Measurements from ENCODE around the gene UMODL1.
A peak's percentile ranks its signal among the peaks of the same experiment; 100 is the strongest.

The UMODL1 gene

DNA sequence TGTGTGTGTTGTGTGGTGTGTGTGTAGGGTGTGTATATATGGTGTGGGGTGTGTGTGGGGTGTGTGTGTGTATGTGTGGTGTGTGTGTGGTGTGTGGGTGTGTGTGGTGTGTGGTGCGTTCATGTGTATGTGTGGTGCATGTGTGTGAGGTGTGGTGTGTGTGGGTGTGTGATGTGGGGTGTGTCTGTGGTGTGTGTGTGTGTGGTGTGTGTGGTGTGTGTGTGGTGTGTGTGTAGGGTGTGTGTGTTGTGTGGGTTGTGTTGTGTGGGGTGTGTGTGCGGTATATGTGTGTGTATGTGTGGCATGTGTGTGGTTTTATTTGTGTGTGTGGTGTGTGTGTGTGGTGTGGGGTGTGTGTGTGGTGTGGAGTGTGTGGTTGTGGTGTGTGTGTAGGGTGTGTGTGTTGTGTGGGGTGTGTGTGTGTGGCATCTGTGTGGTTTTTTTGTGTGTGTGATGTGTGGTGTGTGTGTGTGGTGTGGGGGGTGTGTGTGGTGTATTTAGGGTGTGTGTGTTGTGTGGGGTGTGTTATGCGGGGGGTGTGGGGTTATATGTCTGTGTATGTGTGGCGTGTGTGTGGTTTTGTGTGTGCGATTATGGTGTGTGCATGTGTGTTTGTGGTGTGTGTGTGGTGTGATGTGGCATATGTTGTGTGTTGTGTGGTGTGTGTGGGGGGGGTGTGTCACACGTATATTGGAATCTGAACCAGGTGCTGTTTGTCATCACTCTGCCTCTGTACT, 43.9 kb upstream of the UMODL1 start:
- H3K27ac ChIP-seq (replicated peaks) = no peak overlapping the region
- H3K27me3 ChIP-seq (ENCODE audit: insufficient read depth, poor library complexity, severe bottlenecking) = no peaks in the 10 kb centered on the region
- DNase-seq (ENCODE audit: low read depth in 1 of 2, low spot score in 1 of 2) = no peak
- TF ChIP-seq GABPA (IDR thresholded peaks at IDR 0.05; ENCODE audit: low read depth) (no peak), SPI1 (IDR thresholded peaks at IDR 0.05; ENCODE audit: borderline replicate concordance, low read depth) (no peak), POLR2AphosphoS5 (IDR thresholded peaks at IDR 0.05; ENCODE audit: low read depth) (no peak)
- TF ChIP-seq, protein P1, sequence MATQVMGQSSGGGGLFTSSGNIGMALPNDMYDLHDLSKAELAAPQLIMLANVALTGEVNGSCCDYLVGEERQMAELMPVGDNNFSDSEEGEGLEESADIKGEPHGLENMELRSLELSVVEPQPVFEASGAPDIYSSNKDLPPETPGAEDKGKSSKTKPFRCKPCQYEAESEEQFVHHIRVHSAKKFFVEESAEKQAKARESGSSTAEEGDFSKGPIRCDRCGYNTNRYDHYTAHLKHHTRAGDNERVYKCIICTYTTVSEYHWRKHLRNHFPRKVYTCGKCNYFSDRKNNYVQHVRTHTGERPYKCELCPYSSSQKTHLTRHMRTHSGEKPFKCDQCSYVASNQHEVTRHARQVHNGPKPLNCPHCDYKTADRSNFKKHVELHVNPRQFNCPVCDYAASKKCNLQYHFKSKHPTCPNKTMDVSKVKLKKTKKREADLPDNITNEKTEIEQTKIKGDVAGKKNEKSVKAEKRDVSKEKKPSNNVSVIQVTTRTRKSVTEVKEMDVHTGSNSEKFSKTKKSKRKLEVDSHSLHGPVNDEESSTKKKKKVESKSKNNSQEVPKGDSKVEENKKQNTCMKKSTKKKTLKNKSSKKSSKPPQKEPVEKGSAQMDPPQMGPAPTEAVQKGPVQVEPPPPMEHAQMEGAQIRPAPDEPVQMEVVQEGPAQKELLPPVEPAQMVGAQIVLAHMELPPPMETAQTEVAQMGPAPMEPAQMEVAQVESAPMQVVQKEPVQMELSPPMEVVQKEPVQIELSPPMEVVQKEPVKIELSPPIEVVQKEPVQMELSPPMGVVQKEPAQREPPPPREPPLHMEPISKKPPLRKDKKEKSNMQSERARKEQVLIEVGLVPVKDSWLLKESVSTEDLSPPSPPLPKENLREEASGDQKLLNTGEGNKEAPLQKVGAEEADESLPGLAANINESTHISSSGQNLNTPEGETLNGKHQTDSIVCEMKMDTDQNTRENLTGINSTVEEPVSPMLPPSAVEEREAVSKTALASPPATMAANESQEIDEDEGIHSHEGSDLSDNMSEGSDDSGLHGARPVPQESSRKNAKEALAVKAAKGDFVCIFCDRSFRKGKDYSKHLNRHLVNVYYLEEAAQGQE (IDR thresholded peaks at IDR 0.05; ENCODE audit: insufficient replicate concordance, low read depth) = no peak
- TF ChIP-seq, protein P2, sequence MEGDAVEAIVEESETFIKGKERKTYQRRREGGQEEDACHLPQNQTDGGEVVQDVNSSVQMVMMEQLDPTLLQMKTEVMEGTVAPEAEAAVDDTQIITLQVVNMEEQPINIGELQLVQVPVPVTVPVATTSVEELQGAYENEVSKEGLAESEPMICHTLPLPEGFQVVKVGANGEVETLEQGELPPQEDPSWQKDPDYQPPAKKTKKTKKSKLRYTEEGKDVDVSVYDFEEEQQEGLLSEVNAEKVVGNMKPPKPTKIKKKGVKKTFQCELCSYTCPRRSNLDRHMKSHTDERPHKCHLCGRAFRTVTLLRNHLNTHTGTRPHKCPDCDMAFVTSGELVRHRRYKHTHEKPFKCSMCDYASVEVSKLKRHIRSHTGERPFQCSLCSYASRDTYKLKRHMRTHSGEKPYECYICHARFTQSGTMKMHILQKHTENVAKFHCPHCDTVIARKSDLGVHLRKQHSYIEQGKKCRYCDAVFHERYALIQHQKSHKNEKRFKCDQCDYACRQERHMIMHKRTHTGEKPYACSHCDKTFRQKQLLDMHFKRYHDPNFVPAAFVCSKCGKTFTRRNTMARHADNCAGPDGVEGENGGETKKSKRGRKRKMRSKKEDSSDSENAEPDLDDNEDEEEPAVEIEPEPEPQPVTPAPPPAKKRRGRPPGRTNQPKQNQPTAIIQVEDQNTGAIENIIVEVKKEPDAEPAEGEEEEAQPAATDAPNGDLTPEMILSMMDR (IDR thresholded peaks at IDR 0.05; ENCODE audit: insufficient read depth, low read length) = no peak
- H3K4me3 ChIP-seq (replicated peaks; ENCODE audit: insufficient read depth, low read length) = no peak overlapping the region

DNA sequence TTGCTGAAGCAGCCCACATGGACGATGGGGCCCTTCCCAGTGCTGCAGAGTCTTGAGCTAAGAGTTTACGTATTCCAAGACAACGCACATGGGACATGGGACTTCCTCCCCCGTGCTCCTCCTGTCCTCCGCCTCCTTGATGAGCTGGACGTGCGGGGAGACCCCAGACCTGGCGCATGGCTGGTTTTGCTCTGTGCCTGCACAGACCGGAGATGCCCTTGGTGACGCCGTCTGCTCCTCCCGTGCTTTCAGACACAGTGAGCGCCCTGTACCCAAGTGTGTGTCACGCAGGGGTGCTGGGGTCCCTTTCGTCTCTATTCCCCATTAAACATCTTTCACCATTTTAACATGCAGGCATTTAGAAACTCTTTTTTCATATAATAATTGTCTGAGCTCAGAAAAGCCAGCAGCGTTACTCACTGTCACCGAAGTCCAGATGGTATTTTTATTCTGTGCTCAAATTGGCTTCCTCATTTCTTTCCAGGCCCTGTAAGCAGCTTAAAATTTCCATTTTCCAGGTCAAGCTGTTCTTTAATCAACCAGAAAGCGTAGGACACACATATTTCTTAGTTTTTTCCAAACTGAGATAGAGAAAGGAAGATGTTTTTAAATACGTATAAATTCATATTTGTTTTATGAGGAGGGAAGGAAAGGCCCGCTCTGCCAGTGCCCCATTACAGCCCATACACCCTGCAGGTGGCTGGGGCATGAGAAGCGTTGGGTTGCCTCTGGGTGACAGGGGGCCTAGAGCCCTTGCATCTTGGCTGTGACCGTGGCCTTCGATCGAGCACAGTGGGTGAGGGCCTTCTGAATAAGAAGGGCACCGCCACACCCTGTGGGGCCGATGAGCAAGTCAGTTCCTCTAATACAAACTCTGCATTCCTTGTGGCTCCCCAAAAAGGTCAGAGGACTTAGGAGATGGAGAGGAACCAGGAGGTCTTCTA, 43.0 kb upstream of the UMODL1 start:
- Histone ChIP-seq H3K4me3 (replicated peaks; ENCODE audit: insufficient read depth, low read length) (no peak overlapping the region), H3K27me3 (ENCODE audit: insufficient read depth, poor library complexity, severe bottlenecking) (no peaks in the 10 kb centered on the region), H3K27ac (replicated peaks) (no peak overlapping the region)
- DNase-seq (ENCODE audit: low read depth in 1 of 2, low spot score in 1 of 2) = no peak
- TF ChIP-seq SPI1 (IDR thresholded peaks at IDR 0.05; ENCODE audit: borderline replicate concordance, low read depth) (peak; percentile 36; the same call in 1 of the 2 replicates), POLR2AphosphoS5 (IDR thresholded peaks at IDR 0.05; ENCODE audit: low read depth) (no peak)

DNA sequence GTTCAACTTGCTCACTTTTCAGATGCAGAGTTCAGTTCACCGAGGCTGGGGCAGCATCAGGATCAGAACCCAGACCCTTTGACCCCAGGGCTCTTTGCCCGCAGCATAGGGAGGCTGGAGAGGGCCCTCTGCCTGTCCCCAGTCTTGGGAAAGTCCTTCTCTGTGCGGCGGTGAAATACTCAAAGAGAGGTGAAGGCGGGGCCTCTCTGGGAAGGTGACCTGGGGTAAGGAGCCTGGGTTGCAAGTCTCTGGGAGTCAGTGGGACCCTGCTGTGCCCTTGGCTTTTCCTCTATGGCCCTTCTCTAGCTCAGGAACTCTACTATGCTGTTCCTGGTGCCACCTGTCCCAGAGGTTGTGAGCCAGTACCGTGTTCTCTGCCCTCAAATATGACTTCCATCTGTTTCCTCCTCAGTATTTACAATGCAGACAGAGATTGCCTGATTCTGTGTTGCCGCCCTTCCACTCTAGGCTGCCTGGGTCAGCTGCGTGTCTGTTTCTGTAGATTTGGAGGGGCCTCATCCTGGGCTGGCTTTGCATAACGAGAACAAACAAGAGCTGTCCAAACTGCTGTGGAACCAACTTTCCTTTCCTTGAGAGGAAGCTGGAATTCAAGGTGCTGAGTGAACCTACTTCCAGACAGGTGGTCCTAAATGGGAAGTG, 42.2 kb upstream of the UMODL1 start:
- DNase-seq (ENCODE audit: low read depth in 1 of 2, low spot score in 1 of 2) = no peak
- H3K4me3 ChIP-seq (replicated peaks; ENCODE audit: insufficient read depth, low read length) = no peak overlapping the region
- TF ChIP-seq, protein P2 (IDR thresholded peaks at IDR 0.05; ENCODE audit: insufficient read depth, low read length) = no peak
- TF ChIP-seq, protein P1 (IDR thresholded peaks at IDR 0.05; ENCODE audit: insufficient replicate concordance, low read depth) = no peak
- no peak for TF ChIP-seq SPI1 (IDR thresholded peaks at IDR 0.05; ENCODE audit: borderline replicate concordance, low read depth)
- no peak for TF ChIP-seq POLR2AphosphoS5 (IDR thresholded peaks at IDR 0.05; ENCODE audit: low read depth)
- TF ChIP-seq GABPA (IDR thresholded peaks at IDR 0.05; ENCODE audit: low read depth) = no peak
- no peak overlapping the region for H3K27ac ChIP-seq (replicated peaks)
- H3K27me3 ChIP-seq (ENCODE audit: insufficient read depth, poor library complexity, severe bottlenecking) = no peaks in the 10 kb centered on the region
